HG02852 (cell line): ENCODE measurements around the gene KHDC4.
"Not testable (repeated sequence)": the region's sequence is repeated elsewhere in the genome, so short reads cannot be mapped to it uniquely, and the experiment has no call there.

Experiments
- ATAC-seq: cut with Tn5 transposase; IDR thresholded peaks from one replicate; pipeline ENCODE4 v1.9.1; 2021; ENCODE audit warnings: mild to moderate bottlenecking, moderate library complexity; ENCODE audit not compliant: unreplicated experiment

Gene KHDC4

DNA sequence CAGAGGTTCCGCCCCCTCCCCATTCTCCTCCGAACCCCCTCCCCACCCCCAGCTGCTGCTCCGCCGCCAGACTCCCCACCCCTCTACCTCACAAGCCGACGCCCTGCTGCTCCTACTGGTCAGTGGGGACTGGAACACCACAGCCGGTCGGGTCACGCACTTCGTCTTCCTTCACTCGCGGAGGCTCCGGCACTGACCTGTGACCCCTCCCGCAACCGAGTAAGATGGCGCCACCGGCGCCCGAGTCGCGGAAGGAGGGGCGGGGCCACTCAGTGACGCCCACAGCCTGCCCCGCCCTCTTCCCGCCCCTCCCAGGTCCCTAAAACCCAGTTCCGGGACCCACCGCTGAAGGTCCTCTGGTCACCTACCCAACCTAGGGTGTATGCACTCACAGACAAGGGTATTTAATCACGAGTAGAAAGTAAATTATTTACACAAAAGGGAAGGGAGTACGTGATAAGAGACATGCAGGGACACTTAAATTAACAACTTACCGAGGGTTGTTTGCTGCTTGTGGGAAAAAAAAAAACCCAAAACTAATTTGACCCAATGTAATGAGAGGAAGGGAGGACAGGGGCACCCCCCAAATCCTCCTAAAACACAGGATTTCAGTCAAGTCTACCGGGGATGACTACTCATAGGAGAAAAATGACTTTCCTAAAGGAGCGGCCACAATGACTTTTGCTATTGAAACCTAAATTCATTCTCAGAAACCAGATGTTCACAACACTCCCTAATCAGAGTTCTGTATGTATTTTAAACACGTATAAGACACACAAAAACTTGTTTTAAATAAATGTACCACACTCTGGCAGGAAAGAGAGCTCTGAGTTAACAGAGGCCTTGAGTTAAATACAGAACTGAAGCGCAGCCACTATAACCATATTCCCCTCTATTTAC is 22.8 kb downstream of the KHDC4 start, which contains the start of gene RIT1:
Gene RIT1 (minus strand): TSS at position 194 of the 900 bp plus-strand sequence. CDS start 588 bp downstream, outside the sequence.
- ATAC-seq = peak; percentile 78

DNA sequence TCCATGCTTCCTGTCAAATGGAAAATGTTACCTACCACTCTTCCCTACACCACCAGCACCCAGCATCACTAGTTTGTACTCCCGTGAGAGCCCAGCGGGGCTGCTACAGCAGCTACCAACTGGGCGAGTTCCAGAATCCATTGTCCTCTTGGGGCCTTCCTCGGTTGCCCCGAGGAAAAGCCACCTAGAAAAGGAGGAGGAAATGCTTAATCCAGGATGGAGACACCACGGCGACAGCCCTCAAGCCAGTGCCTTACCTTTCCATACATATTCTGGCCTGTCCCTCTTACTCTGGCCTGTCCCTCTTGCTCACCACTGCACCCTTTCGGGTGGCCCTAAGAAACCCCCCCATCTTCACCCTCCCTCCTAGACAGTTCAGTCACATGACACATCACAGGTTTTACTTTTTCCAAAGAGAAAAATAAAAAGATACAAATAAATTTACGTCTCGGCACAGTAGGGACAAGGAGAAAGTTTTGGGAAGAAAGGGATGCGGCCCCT is 23.5 kb downstream of the KHDC4 start:
- ATAC-seq = peak; percentile 39

- no peak for ATAC-seq
These were observed 24.3 kb downstream of the KHDC4 start for GRCh38 chr1:155909894-155910293.

- no peak for ATAC-seq
These were observed 30.0 kb downstream of the KHDC4 start for GRCh38 chr1:155904261-155904660.

GRCh38 chr1:155900161-155900560 is 34.1 kb downstream of the KHDC4 start:
- ATAC-seq = no peak

DNA sequence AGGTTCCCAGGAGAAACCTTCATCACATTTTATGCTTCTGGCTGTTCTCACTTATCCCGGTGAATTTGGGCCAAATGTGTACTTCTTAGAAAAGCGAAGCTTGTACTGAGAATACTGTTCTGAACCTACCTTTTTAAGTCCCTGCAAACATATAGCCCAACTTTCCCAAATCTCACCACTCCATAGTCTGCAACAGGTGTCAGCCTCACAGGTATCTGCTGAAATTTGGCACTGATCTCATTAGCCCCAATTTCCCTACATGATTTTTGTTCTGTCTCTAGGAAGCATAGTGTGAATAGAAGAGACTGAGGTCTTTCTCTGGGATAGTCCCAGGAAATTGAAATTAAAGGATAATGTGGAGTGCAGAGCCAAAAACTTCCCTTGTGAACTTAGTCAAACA is 34.5 kb downstream of the KHDC4 start:
- no peak for ATAC-seq

- ATAC-seq = no peak
These were observed 35.3 kb downstream of the KHDC4 start for GRCh38 chr1:155898888-155899287.

DNA sequence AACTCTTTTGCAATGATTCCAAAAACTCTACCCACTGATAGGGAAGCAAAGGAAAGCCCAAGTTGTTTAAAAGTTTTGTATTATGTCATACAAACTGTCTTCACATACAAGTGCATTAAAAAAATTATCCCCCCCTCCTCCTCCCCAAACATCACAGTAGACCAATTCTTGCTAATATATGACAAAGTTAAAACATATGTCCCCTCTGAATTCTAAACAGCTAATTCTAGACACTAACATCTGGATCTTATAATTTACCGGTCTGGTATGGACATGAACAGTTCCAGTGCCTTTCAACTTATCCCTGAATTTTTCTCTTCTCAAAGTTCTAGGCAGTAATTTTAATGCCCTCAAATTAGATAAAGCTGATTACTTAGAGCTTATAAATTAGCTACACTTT is 36.5 kb downstream of the KHDC4 start:
- ATAC-seq = no peak

DNA sequence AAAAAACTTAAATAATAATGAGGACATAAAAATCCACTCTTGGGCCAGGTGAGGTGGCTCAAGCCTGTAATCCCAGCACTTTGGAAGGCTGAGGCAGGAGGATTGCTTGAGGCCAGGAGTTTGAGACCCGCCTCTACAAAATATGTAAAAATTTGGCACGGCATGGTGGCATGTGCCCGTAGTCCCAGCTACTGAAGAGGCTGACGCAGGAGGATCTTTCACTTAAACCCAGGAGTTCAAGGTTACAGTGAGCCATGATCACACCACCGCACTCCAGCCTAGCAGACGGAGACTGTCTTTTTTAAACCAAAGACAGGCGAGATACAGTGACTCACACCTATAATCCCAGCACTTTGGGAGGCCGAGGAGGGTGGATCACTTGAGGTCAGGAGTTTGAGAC is 37.7 kb downstream of the KHDC4 start:
- ATAC-seq = not testable (repeated sequence)

- not testable (repeated sequence) for ATAC-seq
These were observed 38.6 kb downstream of the KHDC4 start for GRCh38 chr1:155895617-155896016.

- no peak for ATAC-seq
These were observed 40.6 kb downstream of the KHDC4 start for GRCh38 chr1:155893389-155894142.

- no peak for ATAC-seq
These were observed 41.4 kb downstream of the KHDC4 start for GRCh38 chr1:155892796-155893195.

DNA sequence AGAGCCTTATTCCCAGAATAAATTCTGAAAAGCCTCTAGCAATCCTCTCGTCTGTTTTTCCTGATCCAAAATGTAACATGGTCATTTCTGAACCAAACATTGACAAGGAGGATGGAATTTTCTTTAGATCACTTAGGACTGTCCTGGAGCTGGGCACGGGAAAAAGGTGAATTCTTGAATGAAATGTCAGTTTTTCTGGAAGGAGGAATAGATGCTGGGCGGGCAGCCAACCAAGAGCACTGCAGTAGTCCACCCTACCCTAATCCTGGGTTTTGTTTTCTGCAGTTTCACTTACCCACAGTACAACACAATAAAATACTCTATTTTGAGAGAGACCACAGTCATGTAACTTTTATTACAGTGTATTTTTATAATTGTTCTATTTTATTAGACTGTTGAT is 44.0 kb downstream of the KHDC4 start:
- no peak for ATAC-seq

- ATAC-seq = no peak
These were observed 44.6 kb downstream of the KHDC4 start for GRCh38 chr1:155889566-155889965.

DNA sequence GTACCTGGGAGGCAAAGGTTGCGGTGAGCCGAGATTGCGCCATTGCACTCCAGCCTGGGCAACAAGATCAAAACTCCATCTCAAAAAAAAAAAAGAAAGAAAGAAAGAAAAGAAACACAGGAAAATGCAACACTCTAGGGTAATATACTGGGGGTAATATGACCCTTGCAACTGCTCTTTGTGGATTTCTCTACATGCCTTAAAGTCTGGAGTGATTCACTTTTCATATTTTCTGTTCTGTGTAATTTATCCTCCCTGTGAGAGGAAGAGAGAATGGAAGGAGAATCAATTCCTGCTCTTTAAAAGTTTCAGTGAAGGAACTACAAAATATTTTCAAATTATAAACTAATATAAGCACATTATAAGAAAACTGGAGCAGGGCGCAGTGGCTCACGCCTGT is 45.7 kb downstream of the KHDC4 start:
- no peak for ATAC-seq

GRCh38 chr1:155884982-155885381 is 49.2 kb downstream of the KHDC4 start:
- ATAC-seq = no peak

DNA sequence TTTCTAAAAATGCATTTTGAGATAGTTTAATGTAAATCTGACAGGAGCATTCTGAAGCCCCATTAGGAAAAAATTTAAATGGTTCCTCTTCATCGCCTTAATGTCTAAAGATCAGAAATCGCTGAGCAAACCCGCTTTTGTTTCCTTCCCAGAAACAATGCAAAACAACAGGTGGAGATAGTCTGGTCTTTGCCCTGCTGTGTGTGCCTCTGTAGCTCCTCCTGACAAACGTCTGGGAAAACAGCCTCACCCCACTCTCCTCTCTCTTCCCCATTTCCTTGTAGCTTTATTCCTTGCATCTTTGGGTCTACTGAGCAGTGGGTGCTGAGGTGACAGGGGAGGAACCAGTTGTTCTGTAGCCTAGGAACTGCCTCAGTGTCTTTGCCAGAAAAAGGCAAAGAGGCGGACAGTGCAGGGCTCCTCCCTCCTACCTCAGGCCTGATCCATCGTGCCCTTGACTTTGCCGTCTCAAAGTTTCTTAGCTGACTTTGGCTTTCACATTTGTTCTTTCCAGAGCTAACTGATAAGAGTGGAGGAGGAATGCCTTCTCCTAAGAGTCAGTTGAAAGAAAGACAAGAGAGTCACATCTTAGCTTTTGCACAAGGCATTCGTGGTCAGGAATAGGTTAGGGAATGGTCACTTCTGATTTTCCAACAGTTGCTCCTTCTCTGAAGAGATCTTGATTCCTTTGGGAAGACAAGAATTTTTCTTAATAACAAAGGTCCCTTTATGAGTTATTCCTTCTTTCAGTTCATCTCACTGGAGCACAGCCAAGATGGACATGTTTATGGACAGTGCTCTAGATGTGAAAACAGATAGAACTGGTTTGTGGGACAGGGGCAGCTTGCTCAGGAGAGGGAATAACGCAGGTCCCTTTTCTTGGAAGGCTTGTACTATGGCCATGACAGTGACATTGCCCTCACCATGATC is 49.9 kb downstream of the KHDC4 start:
- no peak for ATAC-seq

DNA sequence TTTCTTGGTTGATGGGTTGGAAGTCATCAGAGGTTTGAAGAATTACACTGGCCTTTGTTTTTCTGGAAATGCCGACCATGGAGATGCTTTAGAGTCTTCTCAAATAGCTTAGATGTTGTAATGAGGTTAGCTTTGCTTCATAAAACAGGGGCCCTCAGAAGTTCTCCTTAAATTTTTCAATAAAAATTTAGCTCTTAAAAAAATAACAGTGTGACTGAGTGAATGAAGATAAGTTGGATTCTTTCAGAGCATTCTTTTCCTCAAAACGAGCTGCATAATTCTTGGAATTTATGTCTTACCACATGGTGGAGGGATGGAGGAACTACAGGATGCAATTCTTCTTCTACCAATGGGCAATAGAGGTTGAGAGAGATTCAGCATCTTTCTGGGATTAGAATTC is 51.4 kb downstream of the KHDC4 start:
- ATAC-seq = no peak

- no peak for ATAC-seq
These were observed 52.0 kb downstream of the KHDC4 start for GRCh38 chr1:155882235-155882634.

DNA sequence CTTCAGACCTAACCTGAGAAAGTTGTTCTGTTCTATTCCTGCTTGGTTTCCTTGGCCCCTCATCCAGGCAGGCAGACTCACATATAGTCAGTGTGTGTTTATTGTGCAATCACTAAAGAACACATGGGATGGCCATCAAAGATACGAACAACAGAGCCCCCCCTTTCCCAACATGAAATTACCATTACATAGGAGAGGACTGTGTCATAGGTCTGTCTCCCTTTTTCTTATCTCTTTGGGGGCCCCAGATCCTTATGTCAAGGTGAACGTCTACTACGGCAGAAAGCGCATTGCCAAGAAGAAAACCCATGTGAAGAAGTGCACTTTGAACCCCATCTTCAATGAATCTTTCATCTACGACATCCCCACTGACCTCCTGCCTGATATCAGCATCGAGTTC is 53.3 kb downstream of the KHDC4 start:
- no peak for ATAC-seq

DNA sequence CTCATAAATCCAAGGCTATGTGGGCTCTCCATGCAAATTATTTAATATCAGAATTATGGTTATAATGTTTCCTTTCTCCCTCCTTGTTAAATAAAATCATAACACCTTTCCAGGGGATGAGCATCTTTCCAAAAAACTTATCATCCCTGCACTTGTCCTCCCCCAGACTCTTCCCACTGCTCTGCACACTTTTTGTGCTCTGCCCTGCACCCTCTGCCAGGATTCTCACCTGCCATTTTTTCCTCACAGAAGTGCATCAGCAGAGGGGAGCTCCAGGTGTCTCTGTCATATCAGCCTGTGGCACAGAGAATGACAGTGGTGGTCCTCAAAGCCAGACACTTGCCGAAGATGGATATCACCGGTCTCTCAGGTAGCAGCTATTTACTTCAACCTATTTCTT is 54.0 kb downstream of the KHDC4 start:
- ATAC-seq = no peak
